Left lung (tissue), 10 donors: ENCODE results near the gene ALG5. TPM values are rescaled to one million over a fixed set of nuclear protein-coding genes. Genes with fewer than 3 reads are reported as not detected.

Experiments
- ATAC-seq: fragments of 200-7000 bp; cut with Tn5 transposase; one replicate; pipeline ENCODE4 v1.9.1; 2020; ENCODE audit warnings: moderate library complexity
- DNase-seq, 4 donors: peaks; one replicate each; pipeline ENCODE4 v3.0.0-alpha.2; 2013 to 2020
- H3K27ac ChIP-seq, 2 donors: fragments of 200-600 bp; sonication (generic) in 1 of 2; one replicate each; pipeline versions ENCODE4 v1.5.0 to v1.8.0; 2020 to 2021
- H3K27me3 ChIP-seq, 2 donors: fragments of 200-600 bp; sonication (generic) in 1 of 2; one replicate each; pipeline versions ENCODE4 v1.5.0 to v1.8.0; 2020 to 2021
- H3K36me3 ChIP-seq, 2 donors: fragments of 200-600 bp; sonication (generic) in 1 of 2; one replicate each; pipeline versions ENCODE4 v1.5.0 to v1.8.0; 2020 to 2021
- H3K4me1 ChIP-seq, 2 donors: fragments of 200-600 bp; one replicate each; pipeline ENCODE4 v1.8.0; 2021
- H3K4me3 ChIP-seq, 2 donors: fragments of 200-600 bp; sonication (generic) in 1 of 2; one replicate each; pipeline versions ENCODE4 v1.5.0 to v1.8.0; 2020 to 2021; ENCODE audit warnings: mild to moderate bottlenecking in 1 of 2
- H3K9me3 ChIP-seq, 2 donors: fragments of 200-600 bp; sonication (generic) in 1 of 2; one replicate each; pipeline versions ENCODE4 v1.5.0 to v1.8.0; 2020 to 2021
- intact Hi-C, 2 donors: fragments of 100-400 bp; cut with DNase I; formaldehyde crosslinking; loops; one replicate each; pipeline versions ENCODE4 v1.11.2 to v1.14.2; 2022
- polyA plus RNA-seq, 6 donors: library from polyadenylated mRNA; unstranded; fragments of 120-200 nt; gene quantifications; one replicate each; pipeline ENCODE4 v1.2.1, GENCODE V29; 2013; ENCODE audit not compliant: insufficient read length in 6 of 6
- total RNA-seq, 2 donors: library from RNA; stranded (reverse); fragmentation: NEBNext Ultra II Directional; extraction: Animal tissue kit (Norgen Biotek cat#: 25700); gene quantifications; one replicate each; pipeline ENCODE4 v1.2.1, GENCODE V29; 2021
- TF ChIP-seq, protein P1 (sequence below), 2 donors: fragments of 200-600 bp; sonication (generic) in 1 of 2; IDR thresholded peaks; one replicate each; pipeline versions ENCODE4 v1.5.0 to v1.8.0; 2021; ENCODE audit warnings: antibody characterized with exemption in 2 of 2
- donor health status: DM: no; HTN: yes; CAD: no.
- donor health status: DM: no; HTN: no; CAD: no.

Gene ALG5
- total and polyA plus RNA-seq, 8 donors, result 36.2 to 45.4 (median 40.9) TPM

DNA sequence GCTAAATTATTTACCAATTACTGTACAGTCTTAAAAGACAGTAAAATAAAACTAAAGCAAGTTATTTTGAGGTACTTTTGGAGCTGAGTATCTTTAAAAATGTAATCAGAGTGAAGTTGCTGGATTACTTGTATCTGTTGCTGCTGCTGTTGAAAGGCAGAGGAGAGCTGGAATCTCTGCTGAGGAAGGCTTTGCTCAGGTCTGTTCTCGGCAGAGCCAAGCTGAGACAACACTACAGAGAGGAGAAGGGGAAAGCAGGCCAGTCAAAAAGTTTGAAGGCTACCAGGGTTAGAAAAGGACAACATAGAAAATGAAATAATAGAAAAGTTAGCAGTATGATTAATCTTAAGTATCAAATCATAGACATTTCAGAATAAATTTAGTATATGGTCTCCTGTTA is 11.3 kb upstream of the ALG5 start:
- Histone ChIP-seq H3K4me3 (no peak overlapping the region), H3K27me3 (no peaks in the 10 kb centered on the region), H3K9me3 (no peaks in the 10 kb centered on the region), H3K36me3 (peaks cover 3 to 87% of the 10 kb centered on the region in 2 donors), H3K4me1 (no peaks in the 10 kb centered on the region), H3K27ac (no peak overlapping the region)
- TF ChIP-seq, protein P1, sequence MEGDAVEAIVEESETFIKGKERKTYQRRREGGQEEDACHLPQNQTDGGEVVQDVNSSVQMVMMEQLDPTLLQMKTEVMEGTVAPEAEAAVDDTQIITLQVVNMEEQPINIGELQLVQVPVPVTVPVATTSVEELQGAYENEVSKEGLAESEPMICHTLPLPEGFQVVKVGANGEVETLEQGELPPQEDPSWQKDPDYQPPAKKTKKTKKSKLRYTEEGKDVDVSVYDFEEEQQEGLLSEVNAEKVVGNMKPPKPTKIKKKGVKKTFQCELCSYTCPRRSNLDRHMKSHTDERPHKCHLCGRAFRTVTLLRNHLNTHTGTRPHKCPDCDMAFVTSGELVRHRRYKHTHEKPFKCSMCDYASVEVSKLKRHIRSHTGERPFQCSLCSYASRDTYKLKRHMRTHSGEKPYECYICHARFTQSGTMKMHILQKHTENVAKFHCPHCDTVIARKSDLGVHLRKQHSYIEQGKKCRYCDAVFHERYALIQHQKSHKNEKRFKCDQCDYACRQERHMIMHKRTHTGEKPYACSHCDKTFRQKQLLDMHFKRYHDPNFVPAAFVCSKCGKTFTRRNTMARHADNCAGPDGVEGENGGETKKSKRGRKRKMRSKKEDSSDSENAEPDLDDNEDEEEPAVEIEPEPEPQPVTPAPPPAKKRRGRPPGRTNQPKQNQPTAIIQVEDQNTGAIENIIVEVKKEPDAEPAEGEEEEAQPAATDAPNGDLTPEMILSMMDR (IDR thresholded peaks at IDR 0.05), result no peak
- DNase-seq (no peak), ATAC-seq (no peak)
- intact Hi-C loops, result no loop called here

GRCh38 chr13:37009692-37010091 is 10.6 kb upstream of the ALG5 start:
- Histone ChIP-seq H3K9me3 (no peaks in the 10 kb centered on the region), H3K27ac (no peak overlapping the region), H3K4me1 (no peaks in the 10 kb centered on the region), H3K36me3 (peaks cover 3 to 87% of the 10 kb centered on the region in 2 donors), H3K27me3 (no peaks in the 10 kb centered on the region), H3K4me3 (no peak overlapping the region)
- intact Hi-C loops, result no loop called here
- TF ChIP-seq, protein P1 (IDR thresholded peaks at IDR 0.05), result no peak
- ATAC-seq (no peak), DNase-seq (no peak)

- Histone ChIP-seq H3K4me1 (peaks cover 13 to 28% of the 10 kb centered on the region in 2 donors), H3K4me3 (peak overlapping the region in 1 of 2 donors; percentile 89), H3K27ac (no peak overlapping the region), H3K27me3 (no peaks in the 10 kb centered on the region), H3K9me3 (no peaks in the 10 kb centered on the region), H3K36me3 (peaks cover 0 to 40% of the 10 kb centered on the region in 2 donors)
- intact Hi-C loops, result no loop called here
- ATAC-seq (no peak), DNase-seq (no peak)
- TF ChIP-seq, protein P1 (IDR thresholded peaks at IDR 0.05), result no peak
These were observed 2.7 kb upstream of the ALG5 start for GRCh38 chr13:37001921-37002250.

DNA sequence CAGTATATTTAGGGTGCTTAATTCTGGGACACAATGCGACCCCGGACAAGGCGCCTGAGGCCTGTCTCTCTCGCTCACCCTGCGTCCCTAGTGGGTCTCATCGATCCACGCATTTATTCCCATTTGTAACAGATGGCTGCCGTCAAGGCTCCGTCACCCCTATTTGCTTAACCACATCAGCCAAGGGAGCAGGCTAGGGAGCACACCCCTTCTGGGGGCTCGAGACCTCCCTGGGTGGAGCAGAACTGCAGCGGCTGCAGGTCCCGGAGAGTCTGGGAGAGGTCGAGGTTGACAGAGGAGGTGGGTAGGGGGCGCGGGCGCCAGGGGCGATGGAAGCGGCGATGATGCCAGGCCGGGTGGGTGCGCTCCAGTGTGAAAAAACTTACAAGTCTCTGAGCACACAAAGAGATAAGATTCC is 507 bp downstream of the ALG5 start:
- peaks cover 0 to 24% of the 10 kb centered on the region in 2 donors for H3K36me3 ChIP-seq
- H3K27me3 ChIP-seq, result no peaks in the 10 kb centered on the region
- peak overlapping the region; percentile 87 to 89 for H3K4me3 ChIP-seq
- peak overlapping the region; percentile 98 for H3K27ac ChIP-seq
- TF ChIP-seq, protein P1 (IDR thresholded peaks at IDR 0.05), result no peak
- ATAC-seq, result peak; percentile 3
- DNase-seq, result peak; percentile 11 to 85 (median 35)
- H3K4me1 ChIP-seq, result peaks cover 13 to 30% of the 10 kb centered on the region in 2 donors
- H3K9me3 ChIP-seq, result no peaks in the 10 kb centered on the region
- intact Hi-C loops, result no loop called here

GRCh38 chr13:36997716-36998427 is 1.3 kb downstream of the ALG5 start:
- Histone ChIP-seq H3K27ac (peak overlapping the region; percentile 98), H3K27me3 (no peaks in the 10 kb centered on the region), H3K4me3 (peak overlapping the region; percentile 87 to 89), H3K36me3 (peaks cover 2 to 25% of the 10 kb centered on the region in 2 donors), H3K9me3 (no peaks in the 10 kb centered on the region), H3K4me1 (peaks cover 13 to 30% of the 10 kb centered on the region in 2 donors)
- ATAC-seq, result no peak
- DNase-seq, result no peak
- intact Hi-C loops, result no loop called here
- TF ChIP-seq, protein P1 (IDR thresholded peaks at IDR 0.05), result no peak
